Limb (tissue), 2 donors: ENCODE data around the gene EXOC3.
"Not testable (repeated sequence)": the region's sequence is repeated elsewhere in the genome, so short reads cannot be mapped to it uniquely, and the experiment has no call there.

Experiments used
- DNase-seq, 2 donors: peaks; one replicate each; pipeline ENCODE4 v3.0.0-alpha.2; 2016; ENCODE audit errors: extremely low spot score in 2 of 2

The EXOC3 gene

DNA sequence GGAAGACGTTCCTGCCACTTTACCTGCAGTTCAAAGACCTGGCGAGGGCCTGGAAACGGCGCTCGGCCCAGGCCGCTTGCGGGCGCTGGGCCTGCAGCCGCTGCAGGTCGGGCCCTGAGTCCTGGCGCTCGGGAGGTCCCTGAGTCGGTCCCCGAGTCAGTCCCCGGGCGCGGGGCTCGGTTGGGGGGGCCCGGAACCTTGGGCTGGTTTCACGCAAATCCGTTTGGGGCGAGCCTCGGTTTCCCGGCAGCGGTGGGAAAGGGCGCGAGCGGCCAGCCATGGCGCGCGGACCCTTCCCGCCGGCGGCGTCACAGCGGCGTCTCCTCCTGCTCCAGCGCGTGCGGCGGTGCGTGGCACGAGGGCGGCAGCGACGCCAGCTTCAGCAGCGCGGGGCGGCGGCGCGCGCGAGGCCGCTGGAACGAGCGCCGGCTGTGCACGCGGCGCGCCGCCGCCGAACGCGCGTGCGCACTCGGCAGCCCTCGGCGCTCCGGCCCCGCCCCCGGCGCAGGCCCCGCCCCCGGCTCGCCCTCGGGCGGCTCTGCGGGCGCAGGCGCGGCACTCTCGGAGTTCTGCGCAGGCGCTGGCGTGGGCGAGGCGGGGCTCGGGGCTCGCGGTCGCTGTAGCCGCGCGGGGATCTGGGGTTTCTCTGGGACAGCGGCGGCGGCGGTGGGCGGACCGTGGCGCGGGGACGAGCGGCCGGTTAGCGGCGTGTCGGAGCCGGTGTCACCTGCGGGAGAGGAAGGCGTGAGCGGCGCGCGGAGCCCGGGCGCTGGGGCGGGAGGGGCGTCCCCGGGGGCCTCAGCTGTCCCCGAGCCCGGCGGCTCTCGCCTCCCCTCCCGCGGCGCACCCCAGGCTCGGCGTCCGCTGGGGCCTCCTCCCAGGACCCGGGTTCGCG is 29.9 kb downstream of the EXOC3 start:
- peak; percentile 82 to 93 for DNase-seq

DNA sequence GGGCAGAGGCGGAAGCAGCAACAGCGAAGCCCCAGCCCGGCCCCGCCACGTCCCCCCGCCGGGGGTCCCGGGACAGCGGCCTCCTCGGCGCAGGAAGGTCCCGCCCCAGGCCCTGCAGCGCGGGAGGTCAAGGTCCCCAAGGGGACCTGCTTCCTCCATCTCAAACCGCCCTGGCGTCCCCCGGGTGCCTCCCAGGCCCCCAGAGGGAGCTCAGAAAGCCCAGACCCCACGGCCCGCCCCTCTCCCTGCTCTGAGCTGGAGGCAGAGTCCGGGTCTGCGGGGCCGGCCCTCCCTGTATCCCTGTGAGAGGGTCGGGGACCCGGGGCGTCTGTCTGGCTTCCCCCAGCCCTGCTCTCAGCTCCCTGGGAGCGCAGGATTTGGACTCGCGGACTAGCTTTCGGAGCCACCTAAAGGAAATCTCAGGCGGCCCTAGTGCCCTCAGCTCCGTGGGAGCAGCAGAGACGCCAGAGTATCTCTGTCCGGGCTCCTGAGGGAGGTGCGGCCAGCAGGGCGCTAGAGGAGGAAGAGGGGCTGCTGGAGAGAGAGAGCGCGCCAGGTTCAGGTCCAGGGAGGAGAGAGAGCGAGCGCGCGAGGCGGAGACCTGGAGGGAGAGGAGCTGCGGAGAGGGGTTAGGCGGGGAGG is 30.7 kb downstream of the EXOC3 start:
- DNase-seq, result peak in 1 of 2 donors; percentile 68

DNA sequence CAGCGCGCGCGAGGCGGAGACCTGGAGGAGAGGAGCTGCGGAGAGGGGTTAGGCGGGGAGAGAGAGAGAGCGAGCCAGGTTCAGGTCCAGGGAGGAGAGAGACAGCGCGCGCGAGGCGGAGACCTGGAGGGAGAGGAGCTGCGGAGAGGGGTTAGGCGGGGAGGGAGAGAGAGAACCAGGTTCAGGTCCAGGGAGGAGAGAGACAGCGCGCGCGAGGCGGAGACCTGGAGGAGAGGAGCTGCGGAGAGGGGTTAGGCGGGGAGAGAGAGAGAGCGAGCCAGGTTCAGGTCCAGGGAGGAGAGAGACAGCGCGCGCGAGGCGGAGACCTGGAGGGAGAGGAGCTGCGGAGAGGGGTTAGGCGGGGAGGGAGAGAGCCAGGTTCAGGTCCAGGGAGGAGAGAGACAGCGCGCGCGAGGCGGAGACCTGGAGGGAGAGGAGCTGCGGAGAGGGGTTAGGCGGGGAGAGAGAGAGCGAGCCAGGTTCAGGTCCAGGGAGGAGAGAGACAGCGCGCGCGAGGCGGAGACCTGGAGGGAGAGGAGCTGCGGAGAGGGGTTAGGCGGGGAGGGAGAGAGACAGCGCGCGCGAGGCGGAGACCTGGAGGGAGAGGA is 31.4 kb downstream of the EXOC3 start:
- DNase-seq, result not testable (repeated sequence)

DNA sequence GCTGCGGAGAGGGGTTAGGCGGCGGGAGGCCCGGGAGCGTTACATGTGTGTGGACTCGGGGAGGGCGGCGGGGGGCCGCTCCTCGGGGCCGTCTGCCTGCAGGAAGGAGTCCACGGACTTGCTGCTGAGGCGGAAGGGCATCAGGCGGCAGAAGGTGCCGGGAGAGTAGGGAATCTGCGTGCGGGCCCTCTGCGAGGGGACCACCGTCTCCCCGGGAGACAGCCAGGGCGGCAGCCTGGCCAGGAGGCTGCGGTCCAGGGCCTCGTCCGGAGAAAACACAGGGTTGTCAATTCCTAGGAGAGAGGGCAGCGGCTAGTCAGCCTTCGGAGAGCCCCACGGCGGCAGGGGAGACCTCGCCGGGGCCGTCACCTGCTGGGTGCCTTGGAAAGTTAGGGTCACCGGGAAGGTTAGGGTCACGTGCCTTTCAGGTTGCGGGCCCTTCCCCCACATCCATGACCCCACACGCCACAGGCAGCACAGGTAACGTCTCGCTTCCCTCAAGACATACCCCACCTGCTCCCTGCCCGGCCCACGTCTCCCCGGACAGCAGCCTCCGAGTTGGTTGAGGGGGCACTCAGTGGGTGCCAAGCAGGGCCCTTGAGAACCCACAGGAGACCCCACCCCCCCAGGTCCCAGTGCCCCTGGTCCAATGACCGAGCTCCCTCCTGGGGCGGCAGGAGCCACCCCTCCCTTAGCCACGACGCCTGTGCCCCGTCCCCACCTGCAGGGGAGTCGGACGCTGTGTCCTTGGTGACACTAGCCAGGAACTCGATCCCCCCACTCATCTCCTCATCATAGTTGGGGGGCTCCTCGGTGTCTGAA is 32.1 kb downstream of the EXOC3 start:
- peak in 1 of 2 donors; percentile 45 for DNase-seq

DNA sequence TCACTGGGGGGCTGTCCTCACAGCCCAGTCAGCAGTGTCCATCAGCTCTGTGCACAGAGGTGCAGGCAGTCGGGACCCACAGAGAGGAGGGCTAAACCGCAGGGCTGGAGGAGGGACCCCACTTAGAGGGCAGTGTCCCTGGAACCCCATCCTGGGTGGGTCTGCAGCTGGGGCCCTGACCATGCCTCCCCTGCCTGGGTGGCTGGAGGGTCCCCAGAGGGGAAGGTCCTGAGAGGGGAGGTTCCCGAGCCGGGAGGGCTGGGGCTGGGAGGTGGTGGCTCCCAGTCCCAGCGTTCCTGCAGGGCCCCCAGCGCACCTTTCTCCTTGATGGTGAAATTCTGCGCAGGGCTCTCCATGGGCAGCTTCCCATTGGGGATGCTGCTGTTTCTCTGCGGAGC is 32.7 kb downstream of the EXOC3 start:
- no peak for DNase-seq

DNA sequence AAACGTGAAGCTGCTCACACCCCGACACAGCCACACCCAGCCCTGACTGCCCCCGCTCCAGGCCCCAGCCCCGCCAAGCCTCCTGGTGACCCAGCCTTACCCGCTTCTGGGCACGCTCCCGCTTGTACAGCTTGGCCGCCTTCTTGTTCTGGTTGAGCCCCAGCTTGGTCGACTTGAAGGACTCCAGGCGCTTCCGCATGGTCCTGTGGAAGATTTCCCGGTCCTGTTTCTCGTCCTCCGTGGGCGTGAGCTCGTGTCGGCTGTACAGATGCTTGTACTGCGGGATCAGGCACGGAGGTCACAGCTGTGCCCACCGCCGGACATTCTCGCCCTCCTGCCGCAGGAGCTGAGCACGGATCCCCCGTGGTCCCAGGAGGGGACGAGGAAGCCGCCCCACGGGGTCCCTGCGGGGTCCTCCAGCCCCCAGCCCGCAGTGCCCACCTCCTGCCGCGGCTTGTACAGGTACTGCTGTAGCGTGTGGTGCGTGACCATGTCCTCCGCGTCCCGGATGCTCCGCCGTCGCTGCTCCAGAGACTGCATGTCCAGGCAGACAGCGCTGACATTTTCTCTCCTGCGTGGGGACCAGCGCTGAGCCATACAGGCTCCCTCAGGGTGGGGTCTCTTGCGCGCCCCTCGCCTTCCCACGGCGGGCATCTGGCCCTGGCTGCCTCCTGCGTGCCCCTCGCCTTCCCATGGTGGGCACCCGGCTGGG is 33.3 kb downstream of the EXOC3 start:
- DNase-seq, result no peak

DNA sequence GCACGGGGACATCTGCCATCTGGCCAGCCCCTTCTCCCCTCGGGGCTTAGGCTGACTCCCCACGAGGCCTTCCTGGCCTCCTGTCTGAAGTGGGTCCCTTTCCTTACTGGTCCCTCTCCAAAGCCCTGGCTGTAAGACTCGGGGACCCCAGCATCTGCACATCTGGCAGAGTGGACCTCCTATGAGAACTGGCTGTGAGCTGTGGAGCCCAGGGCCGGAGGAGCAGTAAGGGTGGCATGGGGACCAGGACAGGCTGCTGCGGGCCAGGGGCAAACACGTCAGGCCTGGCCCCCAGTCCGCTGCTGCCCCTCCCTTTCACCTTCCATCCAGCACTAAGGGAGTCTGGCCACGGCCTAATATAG is 33.8 kb downstream of the EXOC3 start:
- DNase-seq, result no peak

DNA sequence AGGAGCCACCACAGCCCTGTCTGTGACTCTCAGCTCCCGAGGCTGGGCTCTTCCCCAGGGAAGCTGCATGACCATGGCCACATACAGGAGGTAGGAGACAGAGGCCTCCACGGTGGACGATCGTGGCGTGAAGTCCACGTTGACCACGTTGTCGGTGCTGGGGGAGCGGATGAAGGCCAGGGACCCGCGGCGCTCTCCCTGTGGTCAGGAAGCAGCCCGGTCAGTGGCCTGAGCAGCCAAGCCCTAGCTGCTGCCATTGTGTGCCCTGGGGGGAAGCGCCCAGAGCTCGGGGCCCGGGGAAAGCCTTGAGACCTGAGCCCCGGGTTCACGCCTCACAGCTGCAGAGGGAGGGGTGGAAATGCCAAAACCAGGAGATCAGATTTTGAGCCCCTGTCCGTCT is 34.3 kb downstream of the EXOC3 start:
- no peak for DNase-seq

DNA sequence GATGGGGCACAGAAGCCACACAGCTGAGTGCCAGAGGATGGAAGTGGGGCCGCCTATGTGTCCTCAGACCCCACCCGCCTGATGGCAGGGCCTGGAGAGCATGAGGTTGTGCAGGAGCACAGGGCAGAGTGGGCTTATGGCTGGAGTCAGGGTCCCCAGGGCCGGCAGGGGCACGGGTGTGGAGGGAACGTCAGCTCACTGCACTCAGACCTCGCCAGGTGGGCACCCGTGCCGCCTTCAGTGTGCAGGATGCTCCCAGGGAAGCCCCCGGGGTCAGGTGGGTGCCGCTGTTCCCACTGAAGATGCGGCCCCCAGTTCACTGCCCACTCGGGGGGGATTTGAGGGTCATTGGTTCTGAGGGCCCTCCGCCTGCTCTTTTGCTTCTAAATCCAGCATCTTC is 34.9 kb downstream of the EXOC3 start:
- no peak for DNase-seq

DNA sequence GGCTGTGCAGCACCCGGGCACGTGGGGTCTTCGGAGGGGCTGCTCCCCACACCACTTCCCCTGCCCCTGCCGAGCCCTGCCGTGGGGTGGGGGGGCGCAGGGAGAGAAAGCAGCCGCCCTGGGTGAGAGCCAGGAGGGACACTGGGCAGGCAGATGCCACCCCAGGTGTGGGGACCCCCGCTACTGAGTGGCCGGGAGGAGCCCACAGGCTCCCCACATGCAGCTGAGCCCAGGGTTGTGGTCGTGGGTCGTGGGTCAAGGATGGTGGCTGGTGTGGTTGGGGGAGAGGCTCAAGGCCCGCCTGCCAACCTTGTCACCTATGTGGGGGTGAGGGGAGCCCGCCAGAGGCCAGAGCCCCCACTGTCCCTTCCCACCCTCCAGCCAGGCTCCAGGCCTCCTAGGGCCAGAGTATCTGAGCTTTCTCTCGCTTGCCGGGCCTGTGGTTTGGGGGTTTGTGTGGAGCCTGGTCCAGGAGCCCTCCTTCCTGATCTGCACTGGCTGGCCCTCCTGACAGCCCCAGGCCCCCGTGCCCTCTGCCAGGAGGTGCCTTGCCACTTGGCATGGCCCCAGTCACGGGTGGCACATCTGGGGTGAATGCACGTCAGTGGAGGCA is 35.5 kb downstream of the EXOC3 start:
- DNase-seq, result no peak

DNA sequence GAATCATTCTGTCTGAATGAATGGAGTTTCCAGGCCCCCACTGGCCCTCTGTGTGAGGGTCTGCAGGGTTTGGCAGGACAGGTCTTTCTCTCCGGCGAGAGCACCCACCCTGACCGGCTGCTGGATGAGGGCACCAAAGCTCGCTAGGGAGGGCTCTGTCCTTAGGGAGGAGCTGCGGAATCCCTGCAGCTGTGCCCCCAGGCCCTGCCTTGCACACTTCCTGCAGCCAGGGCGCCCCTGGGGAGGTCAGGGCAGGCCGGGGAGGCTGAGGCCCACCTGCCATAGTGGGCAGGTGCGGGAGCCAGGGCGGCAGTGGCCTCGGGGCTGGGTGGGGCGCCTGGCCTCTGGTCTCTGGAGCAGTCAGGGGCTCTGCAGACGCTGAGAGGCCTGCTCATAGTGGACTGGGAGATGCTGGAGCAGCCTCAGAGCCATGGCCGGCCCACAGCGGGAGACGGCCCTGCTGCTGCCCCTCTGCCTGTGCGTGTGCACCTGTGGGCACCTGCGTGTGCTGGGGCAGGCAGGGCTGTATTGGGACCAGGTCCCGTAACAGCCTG is 36.1 kb downstream of the EXOC3 start:
- no peak for DNase-seq

DNA sequence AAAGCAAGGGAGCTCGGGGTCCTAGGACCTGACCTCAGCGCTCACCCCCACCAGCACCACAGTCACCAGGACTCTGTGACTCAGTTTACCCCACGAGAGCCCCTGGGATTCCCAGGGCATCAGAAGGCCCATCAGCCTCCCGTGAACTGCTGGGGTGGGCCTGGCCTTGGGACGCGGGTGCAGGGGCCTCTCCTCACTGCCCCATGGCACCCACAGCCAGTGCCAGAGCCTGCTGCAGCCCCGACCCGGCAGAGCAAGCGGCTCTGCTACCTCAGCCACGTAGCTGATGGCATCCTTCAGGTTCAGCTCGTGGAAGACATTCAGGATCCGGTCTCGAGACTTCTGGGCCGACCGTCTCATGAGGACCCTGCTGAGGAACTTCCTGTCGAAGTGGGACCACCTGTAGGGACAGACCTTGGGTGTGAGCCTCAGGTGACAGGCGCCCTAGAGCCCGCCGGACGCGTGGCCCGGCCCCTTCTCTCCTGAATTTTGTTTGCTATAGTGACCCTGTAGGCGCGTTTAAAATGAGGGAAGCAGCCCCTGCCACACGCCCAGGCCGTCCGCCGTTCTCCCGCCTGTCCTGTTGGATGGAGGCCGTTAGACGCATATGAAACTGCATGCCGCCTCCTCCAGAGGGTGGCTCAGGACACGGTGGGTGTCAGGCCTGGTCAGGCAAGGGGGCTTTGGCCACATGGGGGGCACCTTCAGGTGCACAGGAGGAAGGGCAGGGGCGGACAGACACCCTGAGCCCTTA is 36.8 kb downstream of the EXOC3 start:
- DNase-seq, result no peak

DNA sequence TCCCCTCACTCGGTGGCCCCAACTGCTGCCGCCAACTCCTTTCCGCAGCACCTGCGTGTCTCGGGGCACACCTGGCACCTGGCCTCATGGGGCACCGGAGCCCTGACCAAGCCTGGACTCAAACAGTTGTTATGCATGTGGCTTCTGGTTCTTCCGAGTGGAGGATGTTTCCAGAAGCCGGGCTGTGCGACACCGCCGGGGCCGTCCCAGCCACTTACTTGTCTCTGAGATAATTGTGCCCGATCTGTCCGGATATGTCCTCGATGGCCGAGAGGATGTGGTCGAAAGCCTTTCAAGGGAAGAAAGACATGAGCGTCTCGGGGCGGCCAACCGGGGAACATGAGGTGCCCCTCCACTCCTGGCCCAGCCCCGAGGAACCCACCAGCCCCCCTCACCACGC is 38.4 kb downstream of the EXOC3 start:
- no peak for DNase-seq

DNA sequence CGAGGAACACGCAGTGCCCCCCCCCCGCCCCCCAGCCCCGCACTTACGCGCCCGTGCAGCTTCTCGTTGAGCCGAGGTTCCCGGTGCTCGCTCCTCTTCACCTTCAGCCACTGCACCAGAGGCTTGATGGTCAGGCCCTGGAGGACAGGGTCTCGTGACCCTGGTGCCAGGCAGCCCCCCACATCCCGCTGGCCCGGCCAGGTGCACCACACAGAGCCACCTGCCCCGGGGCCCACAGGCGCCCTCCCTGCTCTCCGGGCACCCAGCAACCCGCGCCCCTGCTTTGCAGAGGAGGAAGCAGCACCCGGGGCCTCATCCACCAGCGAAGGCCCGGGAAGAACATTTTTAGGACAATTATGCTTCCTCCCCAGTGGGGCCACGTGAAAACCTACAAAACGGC is 39.0 kb downstream of the EXOC3 start:
- no peak for DNase-seq

DNA sequence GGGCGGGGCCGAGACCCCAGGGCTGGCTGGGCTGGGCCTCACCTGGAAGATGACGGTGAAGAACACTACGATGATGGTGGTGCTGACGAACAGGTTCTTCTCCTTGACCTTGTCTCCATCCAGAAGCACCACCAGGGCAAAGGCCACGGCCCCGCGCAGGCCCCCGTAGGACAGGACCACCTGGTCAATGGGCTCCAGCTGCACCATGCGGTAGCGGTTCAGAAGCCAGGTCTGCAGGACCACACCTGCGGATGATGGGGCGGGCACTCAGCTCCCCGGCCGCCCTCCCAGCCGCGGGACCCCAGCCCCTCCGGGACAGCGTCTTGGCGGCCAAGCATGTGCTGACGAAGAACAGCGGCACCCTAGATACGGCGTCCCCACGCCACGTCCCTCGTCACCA is 39.5 kb downstream of the EXOC3 start:
- DNase-seq, result no peak

DNA sequence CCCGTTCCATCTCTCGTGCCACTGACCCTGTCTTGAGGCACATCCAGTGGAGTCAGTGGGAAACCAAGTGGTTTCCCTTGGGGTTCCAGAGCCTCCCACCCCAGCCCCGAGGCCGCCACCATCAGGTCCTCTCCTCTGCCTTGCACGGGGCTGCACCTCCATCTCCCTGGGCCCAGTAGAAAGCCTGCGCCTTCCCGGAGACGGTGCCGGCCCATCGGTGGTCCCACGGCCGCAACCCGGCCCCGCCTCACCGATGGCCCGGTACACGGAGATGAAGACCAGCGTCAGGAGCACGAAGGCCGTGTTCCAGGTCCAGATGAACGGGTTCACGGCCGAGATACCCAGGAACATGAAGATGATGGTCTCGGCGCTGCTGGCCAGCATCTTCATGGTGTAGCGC is 40.0 kb downstream of the EXOC3 start:
- no peak for DNase-seq

DNA sequence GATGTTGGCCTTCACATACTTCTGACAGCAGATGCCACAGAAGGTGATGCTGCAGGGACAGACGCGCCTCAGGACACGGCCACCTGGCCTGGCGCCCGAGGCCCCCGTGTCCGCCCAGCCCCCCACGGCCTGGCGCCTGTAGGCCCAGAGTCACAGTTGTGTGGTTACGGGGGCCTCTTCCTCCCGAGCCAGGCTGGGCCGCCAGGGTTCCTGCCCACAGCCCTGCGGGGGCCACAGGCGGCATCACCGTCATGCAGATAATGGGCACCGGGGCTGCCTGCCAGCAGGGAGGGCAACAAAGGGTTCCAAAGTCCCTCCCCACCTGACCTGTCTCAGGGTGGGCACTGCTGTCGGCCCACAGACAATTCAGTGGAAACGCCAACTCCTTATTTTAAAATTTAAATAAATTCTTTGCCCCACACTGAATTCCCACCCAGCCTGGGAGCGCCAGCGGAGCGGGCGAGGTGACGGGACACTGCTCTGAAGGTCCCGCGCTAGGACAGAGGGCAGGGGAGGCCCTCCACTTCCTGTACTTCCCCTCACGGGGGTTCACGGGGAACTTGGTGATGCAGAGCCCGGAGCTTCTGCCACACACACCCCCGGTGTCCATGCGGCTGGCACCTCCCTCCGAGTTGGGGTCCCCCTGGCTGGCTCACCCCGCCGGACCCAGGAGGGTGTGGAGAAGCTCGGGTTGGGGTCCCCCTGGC is 40.6 kb downstream of the EXOC3 start:
- DNase-seq, result no peak

DNA sequence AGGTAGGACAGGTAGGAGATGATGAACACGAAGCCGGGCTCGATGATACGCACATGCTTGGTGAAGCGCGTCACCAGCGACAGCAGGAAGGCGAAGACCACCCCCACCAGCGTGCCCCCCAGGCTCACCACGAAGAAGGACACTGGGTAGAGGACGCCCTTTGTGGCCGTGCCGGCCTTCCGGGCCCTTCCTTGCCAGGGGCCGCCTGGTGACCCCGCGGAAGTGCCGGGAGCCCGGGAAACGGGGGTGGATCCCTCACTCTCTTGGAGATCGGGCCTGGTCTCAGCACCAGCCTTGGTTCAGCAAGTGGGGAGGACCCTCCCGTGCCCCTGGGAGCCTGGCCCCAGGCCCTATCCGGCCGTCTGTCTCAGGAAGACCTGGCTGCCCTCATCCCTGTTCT is 41.6 kb downstream of the EXOC3 start:
- DNase-seq, result no peak
